KMS-11 (cell line): ENCODE data around the gene RAB34.
"Not testable (repeated sequence)": the region's sequence is repeated elsewhere in the genome, so short reads cannot be mapped to it uniquely, and the experiment has no call there.

Experiments used
- H2AFZ ChIP-seq: fragments of 200-600 bp; sonication (generic); 2 replicates; pipeline ENCODE4 v1.6.1; 2016; ENCODE audit warnings: antibody characterized with exemption, mixed run types, low read depth
- H3K27ac ChIP-seq: fragments of 200-600 bp; sonication (generic); 2 replicates; pipeline ENCODE4 v1.6.1; 2016; ENCODE audit warnings: mild to moderate bottlenecking, mixed run types
- H3K27me3 ChIP-seq: fragments of 200-600 bp; sonication (generic); 2 replicates; pipeline ENCODE4 v1.6.1; 2017; ENCODE audit warnings: mild to moderate bottlenecking, low read depth, mixed run types, moderate library complexity; ENCODE audit not compliant: insufficient read depth
- H3K36me3 ChIP-seq: fragments of 200-600 bp; sonication (generic); 2 replicates; pipeline ENCODE4 v1.6.1; 2017; ENCODE audit warnings: mild to moderate bottlenecking, mixed run types; ENCODE audit not compliant: insufficient read depth
- H3K4me1 ChIP-seq: fragments of 200-600 bp; sonication (generic); 2 replicates; pipeline ENCODE4 v1.6.1; 2016; ENCODE audit warnings: mild to moderate bottlenecking, low read depth, mixed run types; ENCODE audit not compliant: poor library complexity, severe bottlenecking
- H3K4me2 ChIP-seq: fragments of 200-600 bp; sonication (generic); 2 replicates; pipeline ENCODE4 v1.7.0; 2016; ENCODE audit warnings: mild to moderate bottlenecking, mixed run types
- H3K4me3 ChIP-seq: fragments of 200-600 bp; sonication (generic); IDR thresholded peaks from 2 replicates; pipeline ENCODE4 v1.6.1; 2017; ENCODE audit warnings: low read depth, low read length, mixed read lengths; ENCODE audit not compliant: insufficient read depth
- H3K79me2 ChIP-seq: fragments of 200-600 bp; sonication (generic); 2 replicates; pipeline ENCODE4 v1.6.1; 2016; ENCODE audit warnings: low read depth, mixed run types; ENCODE audit not compliant: insufficient read depth
- H3K9ac ChIP-seq: fragments of 200-600 bp; sonication (generic); 2 replicates; pipeline ENCODE4 v1.6.1; 2016; ENCODE audit warnings: mild to moderate bottlenecking, mixed run types
- H4K20me1 ChIP-seq: fragments of 200-600 bp; sonication (generic); 2 replicates; pipeline ENCODE4 v1.6.1; 2016; ENCODE audit warnings: mild to moderate bottlenecking, mixed run types; ENCODE audit not compliant: insufficient read depth
- CTCF ChIP-seq: fragments of 200-600 bp; sonication (generic); conservative IDR thresholded peaks from 2 replicates; pipeline ENCODE4 v1.6.1; 2017; ENCODE audit warnings: low read depth, mild to moderate bottlenecking, antibody characterized with exemption, low read length, moderate library complexity, mixed read lengths

Gene RAB34

GRCh38 chr17:28738680-28739384 is 21.2 kb upstream of the RAB34 start:
- Histone ChIP-seq H3K27ac (no peak overlapping the region), H2AFZ (no peak overlapping the region), H3K4me1 (peaks cover 24% of the 10 kb centered on the region), H3K27me3 (no peaks in the 10 kb centered on the region), H4K20me1 (no peaks in the 10 kb centered on the region), H3K79me2 (no peaks in the 10 kb centered on the region), H3K4me2 (no peak overlapping the region; the same call in 1 of the 2 replicates), H3K36me3 (no peaks in the 10 kb centered on the region), H3K4me3 (no peak overlapping the region), H3K9ac (no peak overlapping the region)
- TF ChIP-seq CTCF = no peak

- Histone ChIP-seq H3K27ac (no peak overlapping the region), H4K20me1 (no peaks in the 10 kb centered on the region), H2AFZ (no peak overlapping the region), H3K79me2 (no peaks in the 10 kb centered on the region), H3K9ac (no peak overlapping the region), H3K36me3 (no peaks in the 10 kb centered on the region), H3K4me3 (no peak overlapping the region), H3K27me3 (no peaks in the 10 kb centered on the region), H3K4me1 (peaks cover 21% of the 10 kb centered on the region), H3K4me2 (no peak overlapping the region)
- TF ChIP-seq CTCF = no peak
These were observed 20.4 kb upstream of the RAB34 start for GRCh38 chr17:28737770-28738679.

GRCh38 chr17:28737316-28737715 is 19.6 kb upstream of the RAB34 start:
- H3K79me2 ChIP-seq = no peaks in the 10 kb centered on the region
- H3K4me3 ChIP-seq = no peak overlapping the region
- no peak for TF ChIP-seq CTCF
- no peak overlapping the region for H2AFZ ChIP-seq
- H3K27me3 ChIP-seq = no peaks in the 10 kb centered on the region
- H3K4me1 ChIP-seq = peaks cover 18% of the 10 kb centered on the region
- no peak overlapping the region for H3K27ac ChIP-seq
- no peaks in the 10 kb centered on the region for H3K36me3 ChIP-seq
- no peak overlapping the region for H3K9ac ChIP-seq
- H3K4me2 ChIP-seq = no peak overlapping the region
- no peaks in the 10 kb centered on the region for H4K20me1 ChIP-seq

GRCh38 chr17:28735913-28736769 is 18.5 kb upstream of the RAB34 start:
- H3K27ac ChIP-seq, H3K9ac ChIP-seq, H3K4me3 ChIP-seq, H3K36me3 ChIP-seq, H4K20me1 ChIP-seq, H3K79me2 ChIP-seq, H3K27me3 ChIP-seq, H2AFZ ChIP-seq, H3K4me2 ChIP-seq: not testable (repeated sequence)
- peaks cover 18% of the 10 kb centered on the region for H3K4me1 ChIP-seq
